A549 (cell line): Measurements from ENCODE around the gene PATJ.
"Not testable (repeated sequence)": the region's sequence is repeated elsewhere in the genome, so short reads cannot be mapped to it uniquely, and the experiment has no call there.

Experiments
- EHMT2 ChIP-seq: fragments of 200-600 bp; sonication (generic); IDR thresholded peaks from 2 replicates; pipeline ENCODE4 v1.6.1; 2016; ENCODE audit warnings: antibody characterized with exemption, low read depth, mild to moderate bottlenecking, moderate library complexity
- RARB ChIP-seq: fragments of 250-450 bp; sonication (Bioruptor Pico); IDR thresholded peaks from 2 replicates; pipeline ENCODE4 v1.8.0; 2021; ENCODE audit warnings: mild to moderate bottlenecking, moderate library complexity
- RCOR1 ChIP-seq: fragments of 150-350 bp; IDR thresholded peaks from 2 replicates; pipeline ENCODE4 v1.6.1; 2014; ENCODE audit warnings: antibody characterized with exemption, low read length, low read depth
- TP53 ChIP-seq: fragments of 250-450 bp; sonication (Bioruptor Pico); IDR thresholded peaks from 2 replicates; pipeline ENCODE4 v1.5.0; 2021; ENCODE audit warnings: mild to moderate bottlenecking, moderate library complexity

DNA sequence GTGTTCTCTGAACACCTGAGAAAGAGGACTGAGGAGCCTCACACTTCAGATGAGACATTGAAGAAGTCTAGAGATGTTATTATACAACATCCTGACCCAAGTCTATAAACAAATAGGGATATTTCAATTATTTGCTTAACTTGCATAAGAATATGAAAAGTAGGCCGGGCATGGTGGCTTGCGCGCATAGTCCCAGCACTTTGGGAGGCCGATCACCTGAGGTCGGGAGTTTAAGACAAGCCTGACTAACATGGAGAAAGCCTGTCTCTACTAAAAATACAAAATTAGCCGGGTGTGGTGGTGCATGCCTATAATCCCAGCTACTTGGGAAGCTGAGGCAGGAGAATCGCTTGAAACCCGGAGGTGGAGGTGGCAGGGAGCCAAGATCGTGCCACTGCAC, 478.2 kb downstream of the PATJ start:
- TF ChIP-seq RARB (CRISPR knock-in tag); EHMT2; TP53; RCOR1: not testable (repeated sequence)
